PC-9 (cell line): ENCODE measurements around the gene ADAMTSL5. TPM values are rescaled to one million over a fixed set of nuclear protein-coding genes. Genes with fewer than 3 reads are reported as not detected.

Experiments used
- BruUV-seq: library from RNA; stranded (reverse); fragments of 400-500 nt; replicated peaks from 2 replicates; lab custom pipeline; 2021; lab: Mats Ljungman, UMichigan
- CTCF ChIA-PET: fragments of 300-600 bp; sonication (Branson Sonifier 250); formaldehyde crosslinking; loops from one replicate; lab custom pipeline; 2022; ENCODE audit warnings: antibody characterized with exemption; lab: Charles Lee
- POLR2A ChIA-PET: fragments of 300-600 bp; sonication (Branson Sonifier 250); formaldehyde crosslinking; loops from one replicate; lab custom pipeline; 2022; ENCODE audit warnings: antibody characterized with exemption; ENCODE audit not compliant: unreplicated experiment; lab: Charles Lee
- DNase-seq, 2 experiments: peaks; one replicate each; pipeline versions ENCODE4 v3.0.0 to v3.0.0-alpha.2; 2015 to 2022; ENCODE audit warnings: mixed read lengths in 1 of 2
- H2AFZ ChIP-seq: fragments of 200-600 bp; sonication (generic); 2 replicates; pipeline ENCODE4 v1.8.1; 2017; ENCODE audit warnings: antibody characterized with exemption
- H3F3A ChIP-seq: fragments of 200-600 bp; sonication (generic); 2 replicates; pipeline ENCODE4 v1.8.1; 2017; ENCODE audit warnings: antibody characterized with exemption, mild to moderate bottlenecking, low read depth; ENCODE audit not compliant: insufficient read depth
- H3K27ac ChIP-seq: fragments of 200-600 bp; sonication (generic); 2 replicates; pipeline ENCODE4 v1.6.1; 2016; ENCODE audit warnings: mixed run types
- H3K27me3 ChIP-seq: fragments of 200-600 bp; sonication (generic); 2 replicates; pipeline ENCODE4 v1.6.1; 2016; ENCODE audit warnings: low read depth, mixed run types; ENCODE audit not compliant: insufficient read depth
- H3K36me3 ChIP-seq: fragments of 200-600 bp; sonication (generic); 2 replicates; pipeline ENCODE4 v1.6.1; 2016; ENCODE audit warnings: low read depth, mixed run types
- H3K4me1 ChIP-seq: fragments of 200-600 bp; sonication (generic); replicated peaks from 2 replicates; pipeline ENCODE4 v1.6.1; 2016; ENCODE audit warnings: mixed run types; ENCODE audit not compliant: insufficient read depth
- H3K4me2 ChIP-seq: fragments of 200-600 bp; sonication (generic); 2 replicates; pipeline ENCODE4 v1.6.1; 2017; ENCODE audit warnings: mixed run types
- H3K4me3 ChIP-seq: fragments of 200-600 bp; sonication (generic); 2 replicates; pipeline ENCODE4 v1.6.1; 2016; ENCODE audit warnings: mixed run types
- H3K79me2 ChIP-seq: fragments of 200-600 bp; sonication (generic); 2 replicates; pipeline ENCODE4 v1.6.1; 2017; ENCODE audit warnings: low read depth, mixed run types
- H3K9me2 ChIP-seq: fragments of 200-600 bp; sonication (generic); 2 replicates; pipeline ENCODE4 v1.8.1; 2017; ENCODE audit warnings: mild to moderate bottlenecking; ENCODE audit not compliant: insufficient read depth
- H3K9me3 ChIP-seq: fragments of 200-600 bp; sonication (generic); 2 replicates; pipeline ENCODE4 v1.8.1; 2016; ENCODE audit warnings: low read depth; ENCODE audit not compliant: insufficient read depth
- H4K20me1 ChIP-seq: fragments of 200-600 bp; sonication (generic); 2 replicates; pipeline ENCODE4 v1.8.1; 2017; ENCODE audit not compliant: insufficient read depth
- EZH2 ChIP-seq: fragments of 200-600 bp; sonication (generic); IDR thresholded peaks from 2 replicates; pipeline ENCODE4 v1.8.0; 2017; ENCODE audit warnings: antibody characterized with exemption, low read depth
- intact Hi-C: fragments of 100-400 bp; cut with micrococcal nuclease; formaldehyde crosslinking; loops from one replicate; pipeline ENCODE4 v1.10.0; 2022; ENCODE audit not compliant: unreplicated experiment
- total RNA-seq: library from RNA; stranded (reverse); gene quantifications from 2 replicates; pipeline ENCODE4 v1.2.3, GENCODE V29; 2021
- TF ChIP-seq, protein P1 (sequence below): fragments of 200-600 bp; sonication (generic); conservative IDR thresholded peaks from 2 replicates; pipeline ENCODE4 v1.6.1; 2017; ENCODE audit warnings: mixed run types, antibody characterized with exemption, mild to moderate bottlenecking, moderate library complexity

Gene ADAMTSL5
- total RNA-seq, 1 experiment from 2014 or later, result 13.6 TPM

DNA sequence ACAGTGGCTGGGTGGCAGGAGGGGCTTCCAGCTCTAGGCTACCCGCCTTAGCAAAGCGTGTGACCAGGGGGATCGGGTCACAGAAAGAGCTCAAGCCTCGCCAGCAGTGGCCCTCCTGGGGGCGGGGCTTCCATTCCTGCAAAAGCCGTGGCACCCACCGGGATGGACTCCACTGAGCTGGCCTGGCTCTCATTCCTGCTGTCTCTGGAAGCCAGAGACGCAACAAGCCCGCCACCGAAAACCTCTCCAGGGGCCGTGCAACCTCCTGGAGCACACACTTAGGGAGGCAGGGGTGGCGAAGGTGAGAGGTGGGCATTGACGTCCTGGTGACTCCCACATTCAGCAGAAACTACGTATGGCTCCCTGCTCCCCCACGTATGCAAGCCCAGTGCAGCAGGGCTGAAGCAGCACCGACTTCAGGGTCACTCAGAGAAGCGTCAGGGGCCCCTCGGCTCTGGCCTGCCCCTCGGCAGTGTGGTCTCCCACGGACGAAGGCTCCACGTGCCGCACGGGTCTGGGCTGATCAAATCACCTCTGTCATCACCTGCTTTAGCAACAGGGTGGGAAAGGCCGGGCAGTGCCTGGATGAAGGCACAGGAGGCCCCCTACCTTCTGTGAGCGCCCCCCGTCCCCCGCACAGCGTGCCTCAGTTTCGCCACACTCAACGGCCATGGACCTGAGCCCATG lies 36.9 kb downstream of the ADAMTSL5 start:
- BruUV-seq, result no TSS peak
- POLR2A ChIA-PET, result interaction anchor here (0.6 kb wide), 1 partner anchor 15 kb away, joined by 13 read pairs; no protein-coding TSS in a partner anchor
- no peaks in the 10 kb centered on the region for H3K36me3 ChIP-seq
- 0 out of 2 replicates have a peak, but pooled peaks cover 9% of the 10 kb centered on the region for H3K4me1 ChIP-seq
- CTCF ChIA-PET, result no interaction called here
- no peak for DNase-seq
- TF ChIP-seq, protein P1, sequence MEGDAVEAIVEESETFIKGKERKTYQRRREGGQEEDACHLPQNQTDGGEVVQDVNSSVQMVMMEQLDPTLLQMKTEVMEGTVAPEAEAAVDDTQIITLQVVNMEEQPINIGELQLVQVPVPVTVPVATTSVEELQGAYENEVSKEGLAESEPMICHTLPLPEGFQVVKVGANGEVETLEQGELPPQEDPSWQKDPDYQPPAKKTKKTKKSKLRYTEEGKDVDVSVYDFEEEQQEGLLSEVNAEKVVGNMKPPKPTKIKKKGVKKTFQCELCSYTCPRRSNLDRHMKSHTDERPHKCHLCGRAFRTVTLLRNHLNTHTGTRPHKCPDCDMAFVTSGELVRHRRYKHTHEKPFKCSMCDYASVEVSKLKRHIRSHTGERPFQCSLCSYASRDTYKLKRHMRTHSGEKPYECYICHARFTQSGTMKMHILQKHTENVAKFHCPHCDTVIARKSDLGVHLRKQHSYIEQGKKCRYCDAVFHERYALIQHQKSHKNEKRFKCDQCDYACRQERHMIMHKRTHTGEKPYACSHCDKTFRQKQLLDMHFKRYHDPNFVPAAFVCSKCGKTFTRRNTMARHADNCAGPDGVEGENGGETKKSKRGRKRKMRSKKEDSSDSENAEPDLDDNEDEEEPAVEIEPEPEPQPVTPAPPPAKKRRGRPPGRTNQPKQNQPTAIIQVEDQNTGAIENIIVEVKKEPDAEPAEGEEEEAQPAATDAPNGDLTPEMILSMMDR, result no peak
- no peak for TF ChIP-seq EZH2
- H3K27me3 ChIP-seq, result no peaks in the 10 kb centered on the region
- H3K27ac ChIP-seq, result no peak overlapping the region
- peaks cover 8% of the 10 kb centered on the region for H4K20me1 ChIP-seq
- H3K4me3 ChIP-seq, result no peak overlapping the region
- H2AFZ ChIP-seq, result no peak overlapping the region
- no peak overlapping the region for H3K4me2 ChIP-seq
- intact Hi-C loops, result no loop called here
- H3F3A ChIP-seq, result peaks cover 5% of the 10 kb centered on the region; the same call in 1 of the 2 replicates
- no peaks in the 10 kb centered on the region for H3K9me2 ChIP-seq
- H3K9me3 ChIP-seq, result no peaks in the 10 kb centered on the region
- peaks cover 16% of the 10 kb centered on the region; the same call in 1 of the 2 replicates for H3K79me2 ChIP-seq

DNA sequence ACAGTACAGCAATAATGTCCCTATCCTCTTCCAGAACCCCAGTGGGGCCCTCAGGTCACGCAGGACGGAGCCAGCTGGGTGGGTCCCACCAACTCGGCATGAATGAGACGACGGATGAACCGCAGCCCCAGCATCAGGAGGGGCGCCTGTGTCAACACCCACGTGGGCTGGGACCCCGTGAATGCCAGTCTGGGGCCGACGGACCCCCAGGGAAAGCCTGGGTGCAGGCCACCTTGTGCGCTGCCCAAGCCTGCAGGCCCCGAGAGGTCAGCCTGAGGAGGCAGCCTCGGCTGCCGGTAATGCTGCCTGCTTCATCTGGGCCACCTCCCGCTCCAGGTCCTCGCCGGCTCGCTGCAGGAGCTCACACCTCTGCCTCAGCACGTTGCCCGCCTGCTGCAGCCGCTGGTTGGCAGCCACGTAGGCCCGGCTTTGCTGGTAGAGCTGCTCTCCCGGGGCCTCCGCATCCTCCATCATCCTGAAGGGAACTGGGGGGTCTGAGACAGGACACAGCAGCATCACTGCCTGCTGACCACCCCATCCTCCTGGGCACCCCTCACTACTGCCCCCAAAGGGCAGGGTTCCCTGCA lies 38.0 kb downstream of the ADAMTSL5 start:
- Histone ChIP-seq H3K4me3 (no peak overlapping the region), H3K36me3 (no peaks in the 10 kb centered on the region), H3K79me2 (peaks cover 16% of the 10 kb centered on the region; the same call in 1 of the 2 replicates), H3K4me1 (0 out of 2 replicates have a peak, but pooled peaks cover 9% of the 10 kb centered on the region), H3K9me2 (no peaks in the 10 kb centered on the region), H4K20me1 (peaks cover 8% of the 10 kb centered on the region), H2AFZ (no peak overlapping the region), H3F3A (peaks cover 5% of the 10 kb centered on the region; the same call in 1 of the 2 replicates), H3K27ac (no peak overlapping the region), H3K4me2 (no peak overlapping the region), H3K9me3 (no peaks in the 10 kb centered on the region), H3K27me3 (no peaks in the 10 kb centered on the region)
- ChIA-PET CTCF (no interaction called here), POLR2A (interaction anchor here (0.6 kb wide), 1 partner anchor 16 kb away, joined by 13 read pairs; no protein-coding TSS in a partner anchor)
- TF ChIP-seq, protein P1, result no peak
- TF ChIP-seq EZH2, result no peak
- DNase-seq, result no peak
- intact Hi-C loops, result no loop called here
- no TSS peak for BruUV-seq

DNA sequence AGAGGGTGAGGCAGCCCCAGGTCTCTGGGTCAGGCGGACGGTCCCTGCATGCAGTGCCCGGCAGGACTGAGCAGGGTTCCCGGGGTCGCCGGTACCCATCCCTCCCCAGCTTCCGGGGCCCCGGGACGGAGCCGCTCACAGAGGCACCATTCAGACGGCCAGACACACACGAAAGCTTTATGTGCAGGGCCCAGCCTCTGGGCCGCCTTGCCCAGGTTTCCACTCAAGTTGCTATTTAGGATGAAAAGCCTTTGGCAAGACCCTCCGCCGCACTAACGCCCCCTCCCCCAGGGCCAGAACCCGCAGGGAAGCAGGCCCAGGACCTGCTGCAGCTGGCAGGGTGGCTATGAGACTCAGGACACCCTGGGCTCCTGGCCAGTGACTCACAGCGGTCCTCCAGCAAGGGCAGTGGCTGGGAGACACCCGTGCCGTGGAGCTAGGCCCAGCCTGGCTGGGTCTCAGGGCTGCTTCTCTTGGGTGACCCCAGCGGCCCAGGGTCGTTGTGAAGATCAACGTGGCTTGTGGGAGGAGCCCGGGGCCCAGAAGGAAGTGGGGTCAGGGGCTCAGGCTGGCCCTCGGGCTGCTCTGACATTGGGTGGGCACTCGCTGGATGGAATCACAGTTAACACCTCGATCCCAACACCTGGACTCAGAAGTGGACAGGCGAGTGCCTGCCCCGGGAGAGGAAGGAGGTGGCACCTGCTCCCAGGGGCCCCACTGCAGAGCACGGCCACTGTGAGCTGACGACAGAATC lies 38.6 kb downstream of the ADAMTSL5 start:
- CTCF ChIA-PET, result no interaction called here

More for the DNA sequence above, 38.6 kb downstream of the ADAMTSL5 start:
- DNase-seq, result no peak
- H3K27me3 ChIP-seq, result no peaks in the 10 kb centered on the region
- no peak overlapping the region for H3K4me2 ChIP-seq
- H2AFZ ChIP-seq, result no peak overlapping the region
- TF ChIP-seq, protein P1, result no peak
- no peak for TF ChIP-seq EZH2
- peaks cover 16% of the 10 kb centered on the region; the same call in 1 of the 2 replicates for H3K79me2 ChIP-seq
- no peaks in the 10 kb centered on the region for H3K36me3 ChIP-seq
- no peaks in the 10 kb centered on the region for H3K9me2 ChIP-seq
- 0 out of 2 replicates have a peak, but pooled peaks cover 9% of the 10 kb centered on the region for H3K4me1 ChIP-seq
- POLR2A ChIA-PET, result no interaction called here
- intact Hi-C loops, result no loop called here
- H3K27ac ChIP-seq, result no peak overlapping the region
- peaks cover 5% of the 10 kb centered on the region; the same call in 1 of the 2 replicates for H3F3A ChIP-seq
- no peaks in the 10 kb centered on the region for H3K9me3 ChIP-seq
- BruUV-seq, result no TSS peak
- H3K4me3 ChIP-seq, result no peak overlapping the region
- H4K20me1 ChIP-seq, result peaks cover 8% of the 10 kb centered on the region
